ENCODE measurements around the gene CTNNA3. TPM values are rescaled to one million over a fixed set of nuclear protein-coding genes. Genes with fewer than 3 reads are reported as not detected.

Gene CTNNA3
- total RNA-seq, 1 donor from 2014 or later: under 0.01 TPM

DNA sequence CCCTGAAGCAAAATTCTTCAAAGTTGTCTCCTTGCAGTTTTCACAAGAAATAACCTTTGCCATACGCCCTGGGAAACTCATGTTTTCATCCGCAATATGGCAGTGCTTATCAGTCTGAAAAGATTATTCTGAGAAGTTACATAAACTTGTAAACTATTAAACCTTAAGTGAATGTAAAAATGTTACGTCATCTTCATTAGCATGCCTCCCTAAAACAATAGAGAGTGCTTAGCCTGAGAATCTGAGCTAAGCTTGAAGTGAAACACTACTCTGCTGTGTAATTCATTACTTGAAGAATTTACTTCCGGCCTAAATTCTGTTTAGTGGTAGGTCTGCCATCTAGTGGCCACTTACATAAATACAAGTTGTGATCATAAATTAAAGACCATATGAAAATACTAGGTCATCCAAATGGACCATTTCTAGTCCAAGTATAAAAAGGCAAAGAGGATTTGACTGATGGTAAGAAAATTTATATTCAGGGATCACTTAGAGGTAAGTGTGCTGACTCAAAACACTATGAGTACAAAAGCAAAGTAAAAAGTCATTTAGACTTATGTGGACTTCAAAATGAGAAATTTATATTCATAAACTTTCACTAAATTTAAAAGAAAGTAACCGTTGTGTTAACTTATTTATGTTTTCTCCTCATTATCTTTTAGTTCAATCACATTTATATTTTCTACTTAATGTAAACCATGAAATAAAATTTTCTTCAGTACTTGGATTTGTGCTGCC is 1515.2 kb downstream of the CTNNA3 start:
- Histone ChIP-seq H3K27me3 (no peaks in the 10 kb centered on the region), H3K36me3 (no peaks in the 10 kb centered on the region), H3K4me1 (no peaks in the 10 kb centered on the region), H3K9me3 (no peaks in the 10 kb centered on the region), H3K4me3 (no peak overlapping the region), H3K27ac (no peak overlapping the region)
- TF ChIP-seq, protein P1, sequence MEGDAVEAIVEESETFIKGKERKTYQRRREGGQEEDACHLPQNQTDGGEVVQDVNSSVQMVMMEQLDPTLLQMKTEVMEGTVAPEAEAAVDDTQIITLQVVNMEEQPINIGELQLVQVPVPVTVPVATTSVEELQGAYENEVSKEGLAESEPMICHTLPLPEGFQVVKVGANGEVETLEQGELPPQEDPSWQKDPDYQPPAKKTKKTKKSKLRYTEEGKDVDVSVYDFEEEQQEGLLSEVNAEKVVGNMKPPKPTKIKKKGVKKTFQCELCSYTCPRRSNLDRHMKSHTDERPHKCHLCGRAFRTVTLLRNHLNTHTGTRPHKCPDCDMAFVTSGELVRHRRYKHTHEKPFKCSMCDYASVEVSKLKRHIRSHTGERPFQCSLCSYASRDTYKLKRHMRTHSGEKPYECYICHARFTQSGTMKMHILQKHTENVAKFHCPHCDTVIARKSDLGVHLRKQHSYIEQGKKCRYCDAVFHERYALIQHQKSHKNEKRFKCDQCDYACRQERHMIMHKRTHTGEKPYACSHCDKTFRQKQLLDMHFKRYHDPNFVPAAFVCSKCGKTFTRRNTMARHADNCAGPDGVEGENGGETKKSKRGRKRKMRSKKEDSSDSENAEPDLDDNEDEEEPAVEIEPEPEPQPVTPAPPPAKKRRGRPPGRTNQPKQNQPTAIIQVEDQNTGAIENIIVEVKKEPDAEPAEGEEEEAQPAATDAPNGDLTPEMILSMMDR (IDR thresholded peaks at IDR 0.05): peak; percentile 27 to 58 (median 58)
- intact Hi-C loops (cut with DNase I): no loop called here
- no peak for DNase-seq (ENCODE audit: low spot score in 2 of 2)

DNA sequence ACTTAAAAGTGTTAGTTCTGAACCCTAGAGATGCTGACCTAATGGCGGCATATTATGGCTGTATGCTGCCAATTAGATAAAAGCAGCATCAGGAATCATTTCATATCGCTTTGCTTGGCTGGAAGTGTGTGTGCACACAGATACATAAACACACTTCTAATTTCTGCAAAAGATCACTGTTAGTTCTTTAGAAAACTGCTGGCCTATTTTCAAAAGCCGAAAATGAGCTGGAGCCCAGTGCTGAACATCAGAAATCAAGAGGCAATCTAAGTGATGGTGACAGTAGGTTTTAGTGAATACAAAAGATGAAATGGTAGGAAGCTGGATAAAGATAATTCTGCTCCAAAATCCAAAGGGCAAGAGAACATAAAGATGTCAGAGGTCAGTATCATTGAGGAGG is 1516.0 kb downstream of the CTNNA3 start:
- Histone ChIP-seq H3K9me3 (no peaks in the 10 kb centered on the region), H3K36me3 (no peaks in the 10 kb centered on the region), H3K27me3 (no peaks in the 10 kb centered on the region), H3K4me3 (no peak overlapping the region), H3K27ac (no peak overlapping the region), H3K4me1 (no peaks in the 10 kb centered on the region)
- DNase-seq (ENCODE audit: low spot score in 2 of 2): no peak
- intact Hi-C loops (cut with DNase I): no loop called here
- TF ChIP-seq, protein P1 (IDR thresholded peaks at IDR 0.05): no peak

DNA sequence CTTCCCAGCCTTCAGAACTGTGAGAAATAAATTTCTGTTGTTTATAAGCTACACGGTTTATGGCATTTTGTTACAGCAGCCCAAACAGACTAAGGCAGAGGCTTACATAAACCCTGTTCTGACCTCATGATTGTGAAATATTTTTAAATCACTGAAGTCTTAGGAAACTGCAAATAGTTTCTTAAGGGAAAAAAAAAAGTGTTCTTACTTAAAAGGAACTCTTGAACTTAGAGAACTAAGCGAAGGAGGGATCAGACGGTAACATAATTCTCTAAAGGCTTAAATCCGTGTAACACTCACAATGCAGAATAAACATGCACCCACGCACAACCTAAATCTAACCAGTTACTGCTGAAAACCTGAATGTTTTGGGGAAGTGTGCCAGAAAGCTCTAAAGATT is 1519.2 kb downstream of the CTNNA3 start:
- TF ChIP-seq, protein P1 (IDR thresholded peaks at IDR 0.05): no peak
- H3K4me1 ChIP-seq: no peaks in the 10 kb centered on the region
- no peak for DNase-seq (ENCODE audit: low spot score in 2 of 2)
- intact Hi-C loops (cut with DNase I): no loop called here
- H3K4me3 ChIP-seq: no peak overlapping the region
- no peaks in the 10 kb centered on the region for H3K36me3 ChIP-seq
- H3K27ac ChIP-seq: no peak overlapping the region
- no peaks in the 10 kb centered on the region for H3K27me3 ChIP-seq
- H3K9me3 ChIP-seq: no peaks in the 10 kb centered on the region

DNA sequence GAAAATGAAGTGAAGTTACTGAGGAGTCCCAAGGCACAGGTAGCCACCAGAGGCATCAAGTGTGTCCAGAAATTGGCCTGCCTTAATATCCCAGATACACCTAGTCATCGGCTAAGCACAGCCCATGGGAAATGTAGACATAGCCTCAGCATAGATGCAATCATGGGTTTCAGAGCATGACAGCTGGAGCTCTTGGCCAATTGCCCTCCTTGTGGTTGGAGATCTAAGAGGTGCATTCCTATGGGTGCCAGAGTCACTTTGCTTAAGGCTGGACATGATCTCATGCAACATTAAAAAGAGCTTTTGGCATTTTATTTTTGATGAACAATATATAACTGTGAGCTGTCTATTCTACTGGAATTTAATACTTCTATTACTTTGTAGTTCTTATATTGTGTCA is 1528.2 kb downstream of the CTNNA3 start:
- intact Hi-C loops (cut with DNase I): no loop called here
- no peaks in the 10 kb centered on the region for H3K4me1 ChIP-seq
- TF ChIP-seq, protein P1 (IDR thresholded peaks at IDR 0.05): no peak
- H3K9me3 ChIP-seq: no peaks in the 10 kb centered on the region
- H3K36me3 ChIP-seq: no peaks in the 10 kb centered on the region
- H3K27me3 ChIP-seq: no peaks in the 10 kb centered on the region
- no peak for DNase-seq (ENCODE audit: low spot score in 2 of 2)
- no peak overlapping the region for H3K27ac ChIP-seq
- no peak overlapping the region for H3K4me3 ChIP-seq

DNA sequence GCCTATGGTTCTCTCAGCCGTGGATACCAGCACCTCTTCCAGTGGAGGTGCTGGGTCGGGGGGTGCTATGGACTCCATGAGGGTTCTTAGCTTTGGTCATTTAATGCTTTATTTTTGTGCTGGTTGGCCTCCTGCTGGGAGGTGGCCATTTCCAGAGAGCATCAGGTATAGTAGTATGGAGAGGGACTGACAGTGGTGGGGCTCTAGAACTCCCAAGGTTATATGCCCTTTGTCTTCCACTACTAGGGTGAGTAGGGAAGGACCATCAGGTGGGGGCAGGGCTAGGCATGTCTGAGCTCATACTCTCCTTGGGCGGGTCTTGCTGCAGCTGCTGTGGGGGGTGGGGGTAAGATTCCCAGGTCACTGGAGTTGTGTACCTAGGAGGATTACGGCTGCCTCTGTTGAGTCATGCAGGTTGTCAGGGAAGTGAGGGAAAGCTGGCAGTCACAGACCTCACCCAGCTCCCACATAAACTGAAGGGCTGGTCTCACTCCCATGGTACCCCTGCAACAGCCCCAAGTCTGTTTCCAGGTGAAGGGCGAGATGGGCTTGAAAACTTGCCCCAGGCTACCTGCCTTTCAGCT is 1533.3 kb downstream of the CTNNA3 start:
- intact Hi-C loops (cut with DNase I): no loop called here
- DNase-seq (ENCODE audit: low spot score in 2 of 2): no peak
- Histone ChIP-seq H3K27ac (no peak overlapping the region), H3K4me3 (no peak overlapping the region), H3K4me1 (no peaks in the 10 kb centered on the region), H3K9me3 (no peaks in the 10 kb centered on the region), H3K27me3 (no peaks in the 10 kb centered on the region), H3K36me3 (no peaks in the 10 kb centered on the region)
- TF ChIP-seq, protein P1 (IDR thresholded peaks at IDR 0.05): no peak

Measured in ascending aorta (tissue), 2 donors.